Endothelial cell of umbilical vein (primary cell): ENCODE data around the gene TBX5. TPM values are rescaled to one million over a fixed set of nuclear protein-coding genes. Genes with fewer than 3 reads are reported as not detected.

Experiments
- BruUV-seq: library from RNA; stranded (reverse); fragments of 400-500 nt; replicated peaks from 2 replicates; lab custom pipeline; 2021; lab: Mats Ljungman, UMichigan
- CTCF ChIA-PET: fragments of 300-600, 350-600 bp; sonication (Branson Sonifier 250); formaldehyde crosslinking; loops from one replicate; lab custom pipeline; 2021; ENCODE audit warnings: antibody characterized with exemption, inconsistent platforms; lab: Charles Lee
- POLR2A ChIA-PET: fragments of 300-600, 350-600 bp; sonication (Branson Sonifier 250); formaldehyde crosslinking; loops from one replicate; lab custom pipeline; 2021; ENCODE audit warnings: antibody characterized with exemption, inconsistent platforms; lab: Charles Lee
- DNase-seq: peaks from one replicate; pipeline ENCODE4 v3.0.0-alpha.2; 2011; ENCODE audit warnings: low read depth, low spot score
- FAIRE-seq: peaks from 2 replicates; lab custom pipeline; 2011; peaks lifted over from hg19 to GRCh38; lab: Jason Lieb, UNC
- H2AFZ ChIP-seq: 2 replicates; pipeline ENCODE4 v1.6.0; 2012; ENCODE audit warnings: low read depth, low read length, control low read depth, inconsistent platforms
- H3K27ac ChIP-seq: 2 replicates; pipeline ENCODE4 v1.5.1; 2011; ENCODE audit warnings: low read depth, mild to moderate bottlenecking, control low read depth, low read length, moderate library complexity; ENCODE audit not compliant: insufficient read depth
- H3K27me3 ChIP-seq, 2 experiments: 2 replicates each; pipeline versions ENCODE4 v1.6.0 to v1.6.1; 2011; ENCODE audit warnings: low read length in 2 of 2, mixed read lengths in 1 of 2; ENCODE audit not compliant: control insufficient read depth in 2 of 2, insufficient read depth in 2 of 2
- H3K36me3 ChIP-seq, 2 experiments: 2 replicates in 1 of 2; 3 replicates in 1 of 2; pipeline ENCODE4 v1.5.1; 2011; ENCODE audit warnings: low read length in 2 of 2, mild to moderate bottlenecking in 1 of 2, moderate library complexity in 1 of 2; ENCODE audit not compliant: control insufficient read depth in 2 of 2, insufficient read depth in 2 of 2; ENCODE audit errors: extremely low read depth in 1 of 2
- H3K4me1 ChIP-seq: 3 replicates; pipeline ENCODE4 v1.5.1; 2011; ENCODE audit warnings: mild to moderate bottlenecking, low read length; ENCODE audit not compliant: control insufficient read depth, insufficient read depth; ENCODE audit errors: extremely low read depth
- H3K4me2 ChIP-seq: 2 replicates; pipeline ENCODE4 v1.6.1; 2011; ENCODE audit warnings: low read length, control low read depth, mixed read lengths; ENCODE audit not compliant: insufficient read depth
- H3K4me3 ChIP-seq, 3 experiments: fragments of 200-600 bp in 1 of 3; sonication (generic), shearing (Covaris generic) in 1 of 3; replicated peaks in 1 of 3; 2 replicates each; pipeline ENCODE4 v1.5.1; 2011 to 2016; ENCODE audit warnings: control low read depth in 3 of 3, low read length in 3 of 3, mild to moderate bottlenecking in 2 of 3, inconsistent platforms in 1 of 3, low read depth in 1 of 3, moderate library complexity in 1 of 3; ENCODE audit not compliant: insufficient read depth in 1 of 3
- H3K79me2 ChIP-seq: 2 replicates; pipeline ENCODE4 v1.6.0; 2012; ENCODE audit warnings: low read length, inconsistent platforms; ENCODE audit not compliant: control insufficient read depth, insufficient read depth
- H3K9ac ChIP-seq: replicated peaks from 2 replicates; pipeline ENCODE3; 2011; ENCODE audit warnings: low read length, control low read depth; ENCODE audit not compliant: insufficient read depth; ENCODE audit errors: extremely low read depth
- H3K9me1 ChIP-seq: replicated peaks from 3 replicates; pipeline ENCODE4 v1.6.0; 2011; ENCODE audit warnings: mild to moderate bottlenecking, low read length; ENCODE audit not compliant: control insufficient read depth, insufficient read depth; ENCODE audit errors: extremely low read depth
- H3K9me3 ChIP-seq: replicated peaks from 2 replicates; pipeline ENCODE4 v1.5.1; 2012; ENCODE audit warnings: low read length, inconsistent platforms; ENCODE audit not compliant: control insufficient read depth, insufficient read depth
- H4K20me1 ChIP-seq: replicated peaks from 2 replicates; pipeline ENCODE3; 2011; ENCODE audit warnings: mild to moderate bottlenecking, low read length; ENCODE audit not compliant: control insufficient read depth, insufficient read depth; ENCODE audit errors: extremely low read depth
- CTCF ChIP-seq, 2 donors: IDR thresholded peaks; 1 replicate in 1 of 2; 2 replicates in 1 of 2; pipeline ENCODE4 v1.5.1; 2011; ENCODE audit warnings: low read length in 2 of 2, mild to moderate bottlenecking in 2 of 2, moderate library complexity in 2 of 2, control low read depth in 1 of 2, inconsistent platforms in 1 of 2, low read depth in 1 of 2; ENCODE audit not compliant: insufficient read depth in 1 of 2; ENCODE audit errors: extremely low read depth in 1 of 2
- EZH2 ChIP-seq: IDR thresholded peaks from 2 replicates; pipeline ENCODE4 v1.6.1; 2012; ENCODE audit warnings: borderline replicate concordance, low read depth, mild to moderate bottlenecking, moderate library complexity, low read length, inconsistent platforms; ENCODE audit not compliant: severe bottlenecking
- MYC ChIP-seq: IDR thresholded peaks from one replicate; pipeline ENCODE4 v1.6.1; 2011; ENCODE audit warnings: mild to moderate bottlenecking, low read depth, low read length
- POLR2A ChIP-seq: IDR thresholded peaks from 2 replicates; pipeline ENCODE4 v1.6.1; 2012; ENCODE audit warnings: low read depth, mild to moderate bottlenecking, control low read depth, low read length
- POLR2AphosphoS5 ChIP-seq: IDR thresholded peaks from 2 replicates; pipeline ENCODE4 v1.6.1; 2012; ENCODE audit warnings: low read depth, mild to moderate bottlenecking, control low read depth, low read length, moderate library complexity; ENCODE audit not compliant: insufficient read depth
- dilution Hi-C: fragments of 300-500 bp; cut with MboI; formaldehyde crosslinking; loops from one replicate; pipeline ENCODE4 v1.15.0; 2019; ENCODE audit warnings: low sequenced_read_pairs; ENCODE audit not compliant: extremely low pct_ligation_motif_present
- intact Hi-C: fragments of 100-400 bp; cut with micrococcal nuclease; formaldehyde crosslinking; loops from one replicate; pipeline ENCODE4 v1.10.0; 2022
- polyA plus RNA-seq, 4 experiments: library from polyadenylated mRNA; depleted of rRNA in 3 of 4; stranded (reverse) in 3 of 4; unstranded in 1 of 4; fragments of >200 nt; gene quantifications; 2 replicates each; pipeline versions ENCODE4 v1.2.1 to v1.2.3, GENCODE V29; 2011 to 2012; ENCODE audit warnings: missing spikeins in 1 of 4
- total RNA-seq: library from RNA; stranded (reverse); gene quantifications from 2 replicates; pipeline ENCODE4 v1.2.3, GENCODE V29; 2021

Gene TBX5
- total and polyA plus RNA-seq, 2 donors (not counting 3 experiments of a cell fraction or from before 2014, with no cell fraction given): not detected

GRCh38 chr12:114320101-114320500, 85.8 kb downstream of the TBX5 start:
- H3K9me3 ChIP-seq: peaks cover 3% of the 10 kb centered on the region

More at GRCh38 chr12:114320101-114320500, 85.8 kb downstream of the TBX5 start:
- Histone ChIP-seq H4K20me1 (no peaks in the 10 kb centered on the region), H3K9ac (no peak overlapping the region), H3K36me3 (no peaks in the 10 kb centered on the region), H3K79me2 (no peaks in the 10 kb centered on the region), H3K4me3 (no peak overlapping the region), H3K4me1 (no peaks in the 10 kb centered on the region), H3K9me1 (no peaks in the 10 kb centered on the region), H3K27me3 (no peaks in the 10 kb centered on the region), H2AFZ (no peak overlapping the region), H3K4me2 (no peak overlapping the region), H3K27ac (no peak overlapping the region)
- FAIRE-seq (no peak), DNase-seq (no peak)
- TF ChIP-seq CTCF (IDR thresholded peaks at IDR 0.05; ENCODE audit: extremely low read depth in 1 of 2, insufficient read depth in 1 of 2, low read depth in 1 of 2, low read length in 2 of 2) (no peak), EZH2 (no peak), POLR2A (no peak), POLR2AphosphoS5 (no peak), MYC (no peak)
- POLR2A ChIA-PET: no interaction called here
- CTCF ChIA-PET: no interaction called here
- dilution Hi-C loops: no loop called here
- intact Hi-C loops: no loop called here
- no TSS peak for BruUV-seq
